Placental epithelial cell (primary cell): ENCODE results near the gene SPINT3. TPM values are rescaled to one million over a fixed set of nuclear protein-coding genes. Genes with fewer than 3 reads are reported as not detected.

Experiments used
- small RNA-seq: library from RNA; depleted of rRNA; stranded (forward); fragments of <200 nt; gene quantifications from one replicate; pipeline ENCODE3, GENCODE V24; 2012
- total RNA-seq: library from RNA; depleted of rRNA; stranded (reverse); fragments of >200 nt; gene quantifications from 2 replicates; pipeline ENCODE4 v1.2.3, GENCODE V29; 2012

SPINT3 gene
- 0.39 TPM in 1 of 2 replicates, not detected in the other for total RNA-seq

GRCh38 chr20:45515147-45515913, at the start of gene SPINT3:
Gene SPINT3 (minus strand): TSS chr20:45515622. CDS start chr20:45515608, 14 bp downstream.

GRCh38 chr20:45547206-45547770, 31.9 kb upstream of the SPINT3 start, which contains the start of gene EPPIN:
Gene EPPIN (minus strand): TSS chr20:45547401. CDS start chr20:45547357, 44 bp downstream.

GRCh38 chr20:45539382-45539781, 24.0 kb upstream of the SPINT3 start, which contains the start of gene WFDC6:
Gene WFDC6 (minus strand): TSS chr20:45539482. CDS start chr20:45539407, 75 bp downstream.

GRCh38 chr20:45469336-45470261, 45.8 kb downstream of the SPINT3 start, which contains the start of gene WFDC2:
Gene WFDC2 (plus strand): TSS chr20:45469753. CDS start chr20:45469782, 29 bp downstream.

Small RNA genes within 50 kb of the gene (small RNA-seq; reads per million reads assigned to genes)
- not detected for gene AL031663.1
- gene HSPD1P21 = not detected
- not detected for gene RNA5SP485

Other genes with a start within 250 kb of the SPINT3 start
- not detected in 2 replicates for gene RBPJL, start 208.8 kb downstream of the SPINT3 start, total RNA-seq
- 0.54 and 1.2 TPM in 2 replicates for gene MATN4, start 207.3 kb downstream of the SPINT3 start, total RNA-seq
- gene SDC4, start 167.2 kb downstream of the SPINT3 start, total RNA-seq = 206 and 382 TPM in 2 replicates
- gene SYS1, start 152.5 kb downstream of the SPINT3 start, total RNA-seq = 34.9 and 57.5 TPM in 2 replicates
- not detected in 2 replicates for gene TP53TG5, start 137.3 kb downstream of the SPINT3 start, total RNA-seq
- gene DBNDD2, start 107.3 kb downstream of the SPINT3 start, total RNA-seq = 5.4 and 5.5 TPM in 2 replicates
- 55.4 and 59.3 TPM in 2 replicates for gene PIGT, start 99.5 kb downstream of the SPINT3 start, total RNA-seq
- 12.9 and 31.8 TPM in 2 replicates for gene WFDC2, start 45.9 kb downstream of the SPINT3 start, total RNA-seq
- gene WFDC6, start 23.9 kb upstream of the SPINT3 start, total RNA-seq = 1.6 TPM in 1 of 2 replicates, not detected in the other
- 0.11 TPM in 1 of 2 replicates, not detected in the other for gene EPPIN, start 31.8 kb upstream of the SPINT3 start, total RNA-seq
- not detected in 2 replicates for gene WFDC8, start 63.7 kb upstream of the SPINT3 start, total RNA-seq
- gene WFDC10A, start 114.1 kb upstream of the SPINT3 start, total RNA-seq = 0.39 TPM in 1 of 2 replicates, not detected in the other
- not detected in 2 replicates for gene WFDC9, start 115.7 kb upstream of the SPINT3 start, total RNA-seq
- gene WFDC11, start 154.6 kb upstream of the SPINT3 start, total RNA-seq = not detected in 2 replicates
- not detected in 2 replicates for gene WFDC13, start 186.4 kb upstream of the SPINT3 start, total RNA-seq
- not detected in 2 replicates for gene WFDC10B, start 189.4 kb upstream of the SPINT3 start, total RNA-seq
- gene SPINT4, start 206.7 kb upstream of the SPINT3 start, total RNA-seq = not detected in 2 replicates